ENCODE results near the gene POFUT2.

- no peak for TF ChIP-seq ZBTB7A (IDR thresholded peaks at IDR 0.05; ENCODE audit: low read depth)
- TF ChIP-seq TAF1 (IDR thresholded peaks at IDR 0.05; ENCODE audit: low read depth): no peak
- no peak for TF ChIP-seq FOXM1 (IDR thresholded peaks at IDR 0.05; ENCODE audit: borderline replicate concordance, low read depth)
- TF ChIP-seq CEBPB (IDR thresholded peaks at IDR 0.05): no peak
Measured at GRCh38 chr21:45276596-45276995, 11.1 kb downstream of the POFUT2 start.

All from Ishikawa (cell line).